HG03039 (cell line): ENCODE measurements around the gene TEX12.
"Not testable (repeated sequence)": the region's sequence is repeated elsewhere in the genome, so short reads cannot be mapped to it uniquely, and the experiment has no call there.

ENCODE experiments used
- ATAC-seq: cut with Tn5 transposase; IDR thresholded peaks from one replicate; pipeline ENCODE4 v1.9.1; 2021; ENCODE audit warnings: mild to moderate bottlenecking, moderate library complexity; ENCODE audit not compliant: unreplicated experiment

TEX12 gene

GRCh38 chr11:112167145-112167544 is at the start of gene TEX12:
Gene TEX12, plus strand, starts transcription at chr11:112167372. Its CDS starts 1,897 bp downstream, at chr11:112169269.
- ATAC-seq, result no peak

GRCh38 chr11:112118176-112118575 is 49.0 kb upstream of the TEX12 start:
- no peak for ATAC-seq

- no peak for ATAC-seq
These were observed 45.1 kb upstream of the TEX12 start for GRCh38 chr11:112121981-112122615.

GRCh38 chr11:112123129-112123528 is 44.0 kb upstream of the TEX12 start:
- no peak for ATAC-seq

- ATAC-seq, result no peak
These were observed 40.1 kb upstream of the TEX12 start for GRCh38 chr11:112127056-112127455.

GRCh38 chr11:112128483-112129121 is 38.6 kb upstream of the TEX12 start:
- no peak for ATAC-seq

- no peak for ATAC-seq
These were observed 37.5 kb upstream of the TEX12 start for GRCh38 chr11:112129656-112130055.

- no peak for ATAC-seq
These were observed 34.4 kb upstream of the TEX12 start for GRCh38 chr11:112132737-112133136.

- ATAC-seq, result no peak
These were observed 32.7 kb upstream of the TEX12 start for GRCh38 chr11:112134473-112134872.

GRCh38 chr11:112143597-112143996 is 23.6 kb upstream of the TEX12 start:
- no peak for ATAC-seq

- no peak for ATAC-seq
These were observed 16.7 kb upstream of the TEX12 start for GRCh38 chr11:112150517-112150916.

- no peak for ATAC-seq
These were observed 10.8 kb upstream of the TEX12 start for GRCh38 chr11:112156153-112156955.

- no peak for ATAC-seq
These were observed 10.0 kb upstream of the TEX12 start for GRCh38 chr11:112156956-112157766.

- ATAC-seq, result no peak
These were observed 7.8 kb upstream of the TEX12 start for GRCh38 chr11:112159098-112160065.

GRCh38 chr11:112160091-112160848 is 6.9 kb upstream of the TEX12 start:
- no peak for ATAC-seq

GRCh38 chr11:112161012-112161411 is 6.2 kb upstream of the TEX12 start:
- ATAC-seq, result no peak

- not testable (repeated sequence) for ATAC-seq
These were observed 5.0 kb upstream of the TEX12 start for GRCh38 chr11:112162200-112162599.

- ATAC-seq, result no peak
These were observed 4.2 kb upstream of the TEX12 start for GRCh38 chr11:112162761-112163546.
